Lung (tissue), 12 donors: ENCODE data around the gene BASP1. TPM values are rescaled to one million over a fixed set of nuclear protein-coding genes. Genes with fewer than 3 reads are reported as not detected.

Experiments
- ATAC-seq: fragments of 200-7000 bp; cut with Tn5 transposase; one replicate; pipeline ENCODE4 v1.9.1; 2020; ENCODE audit warnings: moderate number of reproducible peaks; ENCODE audit not compliant: insufficient read depth, low FRiP score
- DNase-seq, 3 donors: peaks; one replicate each; pipeline ENCODE4 v3.0.0-alpha.2; 2013 to 2017
- H3K27ac ChIP-seq, 2 donors: one replicate each; pipeline ENCODE4 v1.5.1; 2013; ENCODE audit warnings: mild to moderate bottlenecking in 2 of 2, moderate library complexity in 2 of 2, control low read depth in 1 of 2, inconsistent platforms in 1 of 2, low read depth in 1 of 2, low read length in 1 of 2
- H3K27me3 ChIP-seq, 3 donors: one replicate each; pipeline ENCODE4 v1.5.1; 2013; ENCODE audit warnings: low read length in 2 of 3; ENCODE audit not compliant: control insufficient read depth in 3 of 3, insufficient read depth in 3 of 3
- H3K36me3 ChIP-seq, 4 donors: one replicate each; pipeline ENCODE4 v1.5.1; 2013; ENCODE audit warnings: low read length in 4 of 4, mild to moderate bottlenecking in 1 of 4, moderate library complexity in 1 of 4; ENCODE audit not compliant: control insufficient read depth in 4 of 4, insufficient read depth in 4 of 4
- H3K4me1 ChIP-seq, 5 donors: one replicate each; pipeline ENCODE4 v1.5.1; 2013; ENCODE audit warnings: low read length in 5 of 5, mild to moderate bottlenecking in 2 of 5, moderate library complexity in 1 of 5; ENCODE audit not compliant: control insufficient read depth in 5 of 5, insufficient read depth in 5 of 5
- H3K4me3 ChIP-seq: one replicate; pipeline ENCODE4 v1.5.1; 2013; ENCODE audit warnings: mild to moderate bottlenecking, control low read depth, moderate library complexity
- H3K9ac ChIP-seq, 2 donors: one replicate each; pipeline ENCODE4 v1.5.1; 2013; ENCODE audit warnings: low read length in 2 of 2, control low read depth in 1 of 2; ENCODE audit not compliant: insufficient read depth in 1 of 2
- H3K9me3 ChIP-seq, 4 donors: one replicate each; pipeline ENCODE4 v1.5.1; 2013; ENCODE audit warnings: low read length in 3 of 4, mild to moderate bottlenecking in 1 of 4, moderate library complexity in 1 of 4; ENCODE audit not compliant: control insufficient read depth in 4 of 4, insufficient read depth in 3 of 4
- CTCF ChIP-seq: IDR thresholded peaks from 2 replicates; pipeline ENCODE4 v1.5.1; 2012; ENCODE audit warnings: mild to moderate bottlenecking; ENCODE audit errors: control extremely low read depth, extremely low read depth
- WGBS, 2 donors: extraction: QIAGEN DNeasy Blood & Tissue Kit; methylation state at CpG; one replicate each; pipeline ENCODE4 v1.1.7; 2013; 5-methylcytosine and 5-hydroxymethylcytosine counted together
- polyA plus RNA-seq, 2 donors: library from polyadenylated mRNA; stranded (reverse); fragments of 200-250 nt; gene quantifications; one replicate each; pipeline ENCODE4 v1.2.1, GENCODE V29; 2013
- total RNA-seq, 2 donors: library from RNA; depleted of rRNA in 1 of 2; stranded (reverse); fragments of >200 nt in 1 of 2; gene quantifications; one replicate each; pipeline ENCODE4 v1.2.1, GENCODE V29; 2014 to 2021
- donor health status: control.
- donor health status: control.
- donor health status: Bipolar disorder and iron deficiency.
- donor health status: healthy.
- donor health status: DM: yes; HTN: yes; CAD: no.

BASP1 gene
- total and polyA plus RNA-seq, 4 donors: 12.7 to 118 (median 33.2) TPM

- peaks cover 4 to 60% (median 10%) of the 10 kb centered on the region in 5 donors for H3K4me1 ChIP-seq
- no peak overlapping the region for H3K4me3 ChIP-seq
- no peaks in the 10 kb centered on the region for H3K9me3 ChIP-seq
- WGBS, 2 donors: 78 to 86% methylated on average over 7 of the region's 7 CpGs
- DNase-seq: peak in 1 of 3 donors; percentile 9
- peak overlapping the region in 1 of 2 donors; percentile 61 for H3K9ac ChIP-seq
- H3K36me3 ChIP-seq: no peaks in the 10 kb centered on the region
- ATAC-seq: no peak
- TF ChIP-seq CTCF: no peak
- H3K27ac ChIP-seq: peak overlapping the region in 1 of 2 donors; percentile 32
- no peaks in the 10 kb centered on the region for H3K27me3 ChIP-seq
Measured at GRCh38 chr5:17187011-17187785, 30.2 kb upstream of the BASP1 start.

- Histone ChIP-seq H3K4me1 (peaks cover 4 to 56% (median 8%) of the 10 kb centered on the region in 5 donors), H3K27ac (peak overlapping the region in 1 of 2 donors; percentile 32), H3K9me3 (no peaks in the 10 kb centered on the region), H3K4me3 (no peak overlapping the region), H3K36me3 (no peaks in the 10 kb centered on the region), H3K27me3 (no peaks in the 10 kb centered on the region), H3K9ac (no peak overlapping the region)
- no peak for TF ChIP-seq CTCF
- DNase-seq (no peak), ATAC-seq (no peak)
- WGBS, 2 donors: 89 to 94% methylated on average over 6 of the region's 6 CpGs
Measured at GRCh38 chr5:17187786-17188170, 29.7 kb upstream of the BASP1 start.

- Histone ChIP-seq H3K36me3 (no peaks in the 10 kb centered on the region), H3K4me1 (peaks cover 4 to 50% (median 7%) of the 10 kb centered on the region in 5 donors), H3K27me3 (no peaks in the 10 kb centered on the region), H3K9ac (no peak overlapping the region), H3K27ac (peak overlapping the region in 1 of 2 donors; percentile 26), H3K4me3 (no peak overlapping the region), H3K9me3 (no peaks in the 10 kb centered on the region)
- peak; percentile 55 for TF ChIP-seq CTCF
- ATAC-seq: no peak
- peak; percentile 85 to 91 (median 88) for DNase-seq
- 18 to 28% methylated on average over 13 of the region's 13 CpGs for WGBS, 2 donors
Measured at GRCh38 chr5:17189381-17190036, 27.9 kb upstream of the BASP1 start.
